NB4 (cell line): ENCODE data around the gene ADAM12.
"Not testable (repeated sequence)": the region's sequence is repeated elsewhere in the genome, so short reads cannot be mapped to it uniquely, and the experiment has no call there.

Source experiments
- DNase-seq: peaks from one replicate; pipeline ENCODE4 v3.0.0; 2010; ENCODE audit warnings: low read depth
- H3K4me3 ChIP-seq: one replicate; pipeline ENCODE4 v1.5.1; 2011; ENCODE audit warnings: mild to moderate bottlenecking, low read depth, low read length, moderate library complexity
- MYC ChIP-seq: IDR thresholded peaks from 2 replicates; pipeline ENCODE4 v1.6.1; 2011; ENCODE audit warnings: low read depth, low read length
- POLR2A ChIP-seq: IDR thresholded peaks from 2 replicates; pipeline ENCODE4 v1.6.1; 2011; ENCODE audit warnings: mild to moderate bottlenecking; ENCODE audit not compliant: insufficient read length; ENCODE audit errors: extremely low read depth
- TF ChIP-seq, protein P1 (sequence below): IDR thresholded peaks from 2 replicates; pipeline ENCODE4 v1.6.1; 2011; ENCODE audit warnings: low read depth, low read length
- TF ChIP-seq, protein P2 (sequence below): IDR thresholded peaks from one replicate; pipeline ENCODE4 v1.5.1; 2012; ENCODE audit warnings: low read depth, low read length

Gene ADAM12

DNA sequence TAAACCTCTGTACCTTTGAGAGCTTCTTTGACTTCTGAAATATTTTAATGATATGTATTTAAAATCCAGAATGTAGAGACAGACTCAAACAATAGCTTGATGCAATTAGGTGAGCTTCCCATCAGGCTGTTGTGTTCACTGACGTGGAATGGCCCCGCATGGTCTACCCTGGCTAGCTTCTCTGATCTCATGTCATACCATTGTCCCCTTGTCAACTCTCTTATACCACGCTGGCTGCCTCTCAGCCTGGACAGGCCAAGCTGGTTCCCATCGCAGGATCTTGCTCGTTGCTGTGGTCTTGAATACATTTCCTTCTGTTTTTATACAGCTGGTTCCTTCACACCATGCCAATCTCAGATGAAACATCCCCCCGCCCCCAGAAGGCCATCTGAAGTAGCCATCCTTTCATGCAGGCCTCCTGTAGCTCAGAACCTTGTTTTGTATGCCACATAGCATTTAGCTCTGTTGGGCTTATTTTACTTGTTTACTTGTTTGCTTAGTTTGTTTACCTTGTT lies 407.7 kb downstream of the ADAM12 start:
- no peak for DNase-seq
- no peak overlapping the region for H3K4me3 ChIP-seq
- no peak for TF ChIP-seq MYC
- TF ChIP-seq, protein P1, sequence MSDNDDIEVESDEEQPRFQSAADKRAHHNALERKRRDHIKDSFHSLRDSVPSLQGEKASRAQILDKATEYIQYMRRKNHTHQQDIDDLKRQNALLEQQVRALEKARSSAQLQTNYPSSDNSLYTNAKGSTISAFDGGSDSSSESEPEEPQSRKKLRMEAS: no peak
- TF ChIP-seq, protein P2, sequence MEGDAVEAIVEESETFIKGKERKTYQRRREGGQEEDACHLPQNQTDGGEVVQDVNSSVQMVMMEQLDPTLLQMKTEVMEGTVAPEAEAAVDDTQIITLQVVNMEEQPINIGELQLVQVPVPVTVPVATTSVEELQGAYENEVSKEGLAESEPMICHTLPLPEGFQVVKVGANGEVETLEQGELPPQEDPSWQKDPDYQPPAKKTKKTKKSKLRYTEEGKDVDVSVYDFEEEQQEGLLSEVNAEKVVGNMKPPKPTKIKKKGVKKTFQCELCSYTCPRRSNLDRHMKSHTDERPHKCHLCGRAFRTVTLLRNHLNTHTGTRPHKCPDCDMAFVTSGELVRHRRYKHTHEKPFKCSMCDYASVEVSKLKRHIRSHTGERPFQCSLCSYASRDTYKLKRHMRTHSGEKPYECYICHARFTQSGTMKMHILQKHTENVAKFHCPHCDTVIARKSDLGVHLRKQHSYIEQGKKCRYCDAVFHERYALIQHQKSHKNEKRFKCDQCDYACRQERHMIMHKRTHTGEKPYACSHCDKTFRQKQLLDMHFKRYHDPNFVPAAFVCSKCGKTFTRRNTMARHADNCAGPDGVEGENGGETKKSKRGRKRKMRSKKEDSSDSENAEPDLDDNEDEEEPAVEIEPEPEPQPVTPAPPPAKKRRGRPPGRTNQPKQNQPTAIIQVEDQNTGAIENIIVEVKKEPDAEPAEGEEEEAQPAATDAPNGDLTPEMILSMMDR: no peak
- TF ChIP-seq POLR2A: no peak

DNA sequence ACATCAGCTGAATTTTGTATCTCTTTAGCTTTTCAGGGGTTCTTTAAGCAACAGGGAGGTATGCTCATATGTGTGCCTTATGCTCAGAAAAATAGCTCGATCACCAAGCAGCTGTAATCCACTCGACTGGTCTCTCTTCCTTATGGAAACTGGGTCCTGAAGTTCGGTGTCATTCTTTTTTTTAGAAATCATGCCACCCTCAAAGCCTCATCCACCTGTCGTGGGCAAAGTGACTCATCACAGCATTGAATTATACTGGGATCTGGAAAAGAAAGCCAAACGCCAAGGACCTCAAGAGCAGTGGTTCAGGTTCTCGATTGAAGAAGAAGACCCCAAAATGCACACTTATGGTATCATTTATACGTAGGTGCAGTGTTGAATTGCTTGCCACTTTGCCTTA lies 408.3 kb downstream of the ADAM12 start:
- no peak for DNase-seq
- H3K4me3 ChIP-seq: no peak overlapping the region
- TF ChIP-seq, protein P1: no peak
- TF ChIP-seq, protein P2: no peak
- TF ChIP-seq MYC (no peak), POLR2A (no peak)

DNA sequence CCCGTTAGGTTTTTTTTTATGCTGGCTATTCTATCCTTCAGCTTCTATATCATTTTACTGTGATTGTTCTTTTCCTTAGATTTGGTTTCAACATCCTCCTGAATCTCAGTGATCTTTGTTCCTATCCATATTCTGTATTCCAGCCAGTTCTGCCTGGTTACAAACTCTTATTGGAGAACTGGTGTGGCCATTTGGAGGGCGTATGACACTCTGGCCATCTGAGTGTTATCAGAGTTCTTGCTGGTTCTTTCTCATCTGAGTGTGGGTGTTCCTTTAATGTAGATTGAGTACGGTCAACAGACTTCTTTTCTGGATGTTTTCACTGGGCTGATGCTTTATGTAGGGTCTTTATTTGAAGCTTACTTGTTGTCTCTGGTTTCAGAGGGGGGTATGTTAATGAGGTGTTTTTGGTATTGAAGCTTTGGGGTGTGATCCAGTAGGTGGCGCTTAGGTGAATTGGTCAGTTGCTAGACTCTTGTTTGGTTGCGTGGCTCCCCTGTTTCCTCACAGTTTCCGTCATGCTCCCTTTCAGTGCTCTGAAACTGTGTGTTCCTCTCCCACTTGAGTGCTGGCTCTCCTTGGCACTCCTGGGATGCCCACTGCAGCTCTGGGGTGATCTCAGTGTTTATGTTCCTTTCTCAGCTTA lies 411.2 kb downstream of the ADAM12 start:
- TF ChIP-seq POLR2A (no peak), MYC (no peak)
- TF ChIP-seq, protein P2: peak; percentile 59
- TF ChIP-seq, protein P1: no peak
- DNase-seq: peak; percentile 52

DNA sequence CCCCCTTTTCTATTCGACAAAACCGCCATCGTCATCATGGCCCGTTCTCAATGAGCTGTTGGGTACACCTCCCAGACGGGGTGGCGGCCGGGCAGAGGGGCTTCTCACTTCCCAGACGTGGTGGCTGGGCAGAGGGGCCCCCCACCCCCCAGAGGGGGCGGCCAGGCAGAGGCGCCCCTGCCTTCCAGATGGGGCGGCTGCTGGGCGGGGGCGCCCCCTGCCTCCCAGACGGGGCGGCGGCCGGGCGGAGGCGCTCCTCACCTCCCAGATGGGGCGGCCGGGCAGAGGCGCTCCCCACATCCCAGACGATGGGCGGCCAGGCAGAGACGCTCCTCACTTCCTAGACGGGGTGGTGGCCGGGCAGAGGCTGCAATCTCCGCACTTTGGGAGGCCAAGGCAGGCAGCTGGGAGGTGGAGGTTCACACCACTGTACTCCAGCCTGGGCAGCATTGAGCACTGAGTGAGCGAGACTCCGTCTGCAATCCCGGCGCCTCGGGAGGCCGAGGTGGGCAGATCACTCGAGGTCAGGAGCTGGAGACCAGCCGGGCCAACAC lies 418.1 kb downstream of the ADAM12 start:
- not testable (repeated sequence) for H3K4me3 ChIP-seq, DNase-seq

More for the DNA sequence above, 411.2 kb downstream of the ADAM12 start:
- no peak overlapping the region for H3K4me3 ChIP-seq

DNA sequence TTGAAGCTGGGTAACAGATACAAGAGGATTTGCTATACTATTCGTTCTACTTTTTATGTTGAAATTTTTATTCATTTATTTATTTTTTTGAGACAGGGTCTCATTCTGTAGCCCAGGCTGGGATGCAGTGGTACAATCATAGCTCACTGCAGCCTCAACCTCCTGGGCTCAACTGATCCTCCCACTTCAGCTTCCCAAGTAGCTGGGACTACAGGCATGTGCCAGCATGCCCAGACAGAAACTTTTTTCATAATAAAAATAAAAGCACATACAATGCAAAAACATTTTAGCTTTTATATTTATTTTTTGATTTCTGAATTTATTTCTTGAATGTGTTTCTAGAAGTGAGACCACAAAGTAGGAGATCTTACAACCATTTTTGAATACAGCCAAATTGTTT lies 420.7 kb downstream of the ADAM12 start:
- DNase-seq: no peak
- TF ChIP-seq, protein P2: no peak
- no peak overlapping the region for H3K4me3 ChIP-seq

DNA sequence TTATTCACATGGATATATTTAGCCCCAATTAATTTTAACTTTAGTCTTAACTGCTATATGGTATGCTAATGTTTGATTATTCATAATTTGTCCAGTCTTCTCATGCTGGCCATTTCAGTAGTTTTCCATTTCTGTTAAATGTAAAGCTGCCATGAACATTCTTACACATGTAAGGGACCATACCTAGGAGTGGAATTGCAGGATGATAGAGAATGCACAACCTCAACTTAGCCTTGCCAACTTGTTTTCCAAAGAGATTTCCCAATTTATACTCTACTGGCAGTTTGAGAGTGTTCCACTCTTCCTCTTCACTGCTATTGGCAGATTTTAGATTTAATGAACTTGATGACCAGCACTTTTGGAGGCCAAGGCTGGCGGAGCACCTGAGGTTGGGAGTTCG lies 423.7 kb downstream of the ADAM12 start:
- TF ChIP-seq POLR2A (no peak), MYC (no peak)
- TF ChIP-seq, protein P2: no peak
- TF ChIP-seq, protein P1: no peak
- DNase-seq: no peak
- H3K4me3 ChIP-seq: no peak overlapping the region
